ENCODE data around the gene CDK13. TPM values are rescaled to one million over a fixed set of nuclear protein-coding genes. Genes with fewer than 3 reads are reported as not detected.

Gene CDK13
- total RNA-seq, 1 experiment from 2014 or later, result 34.9 TPM

DNA sequence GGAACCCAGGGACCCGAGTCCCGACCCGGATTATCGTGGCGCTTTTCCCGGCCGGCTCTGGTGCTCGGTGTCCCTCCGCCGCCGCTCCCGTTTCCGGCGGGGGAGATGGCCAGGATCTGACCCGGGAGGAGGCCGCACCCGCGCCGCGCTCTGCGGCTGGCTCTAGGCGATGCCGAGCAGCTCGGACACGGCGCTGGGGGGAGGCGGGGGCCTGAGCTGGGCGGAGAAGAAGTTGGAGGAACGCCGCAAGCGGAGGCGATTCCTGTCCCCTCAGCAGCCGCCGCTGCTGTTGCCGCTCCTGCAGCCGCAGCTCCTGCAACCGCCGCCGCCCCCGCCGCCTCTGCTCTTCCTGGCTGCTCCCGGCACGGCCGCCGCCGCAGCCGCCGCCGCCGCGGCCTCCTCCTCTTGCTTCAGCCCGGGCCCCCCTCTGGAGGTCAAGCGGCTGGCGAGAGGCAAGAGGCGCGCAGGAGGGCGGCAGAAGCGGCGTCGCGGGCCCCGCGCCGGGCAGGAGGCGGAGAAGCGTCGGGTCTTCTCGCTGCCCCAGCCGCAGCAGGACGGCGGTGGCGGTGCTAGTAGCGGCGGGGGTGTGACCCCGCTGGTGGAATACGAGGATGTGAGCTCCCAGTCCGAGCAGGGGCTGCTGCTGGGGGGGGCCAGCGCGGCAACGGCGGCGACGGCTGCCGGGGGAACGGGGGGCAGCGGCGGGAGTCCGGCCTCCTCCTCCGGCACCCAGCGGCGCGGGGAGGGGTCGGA is 593 bp downstream of the CDK13 start:
- Histone ChIP-seq H3K9me3 (ENCODE audit: low read length) (no peaks in the 10 kb centered on the region), H3K79me2 (ENCODE audit: low read length) (peaks cover 62% of the 10 kb centered on the region), H3K9ac (ENCODE audit: low read length) (peak overlapping the region; percentile 96), H3K27me3 (ENCODE audit: low read length) (no peaks in the 10 kb centered on the region), H3K27ac (ENCODE audit: low read length) (peak overlapping the region; percentile 77), H3K9me2 (replicated peaks; ENCODE audit: low read length) (no peaks in the 10 kb centered on the region), H4K20me1 (ENCODE audit: low read length) (peaks cover 42% of the 10 kb centered on the region), H3K4me3 (ENCODE audit: low read length) (peak overlapping the region; percentile 92), H3K36me3 (ENCODE audit: low read depth, low read length) (no peaks in the 10 kb centered on the region), H3K4me1 (ENCODE audit: insufficient read depth, low read length) (peaks cover 18% of the 10 kb centered on the region), H3K4me2 (ENCODE audit: low read length) (peak overlapping the region; percentile 93), H3F3A (ENCODE audit: low read length, unreplicated experiment) (no peaks in the 10 kb centered on the region), H2AFZ (ENCODE audit: low read length) (peak overlapping the region; percentile 60)
- TF ChIP-seq EZH2phosphoT487 (IDR thresholded peaks at IDR 0.05; ENCODE audit: borderline replicate concordance, low read length), result no peak
- TF ChIP-seq, protein P1, sequence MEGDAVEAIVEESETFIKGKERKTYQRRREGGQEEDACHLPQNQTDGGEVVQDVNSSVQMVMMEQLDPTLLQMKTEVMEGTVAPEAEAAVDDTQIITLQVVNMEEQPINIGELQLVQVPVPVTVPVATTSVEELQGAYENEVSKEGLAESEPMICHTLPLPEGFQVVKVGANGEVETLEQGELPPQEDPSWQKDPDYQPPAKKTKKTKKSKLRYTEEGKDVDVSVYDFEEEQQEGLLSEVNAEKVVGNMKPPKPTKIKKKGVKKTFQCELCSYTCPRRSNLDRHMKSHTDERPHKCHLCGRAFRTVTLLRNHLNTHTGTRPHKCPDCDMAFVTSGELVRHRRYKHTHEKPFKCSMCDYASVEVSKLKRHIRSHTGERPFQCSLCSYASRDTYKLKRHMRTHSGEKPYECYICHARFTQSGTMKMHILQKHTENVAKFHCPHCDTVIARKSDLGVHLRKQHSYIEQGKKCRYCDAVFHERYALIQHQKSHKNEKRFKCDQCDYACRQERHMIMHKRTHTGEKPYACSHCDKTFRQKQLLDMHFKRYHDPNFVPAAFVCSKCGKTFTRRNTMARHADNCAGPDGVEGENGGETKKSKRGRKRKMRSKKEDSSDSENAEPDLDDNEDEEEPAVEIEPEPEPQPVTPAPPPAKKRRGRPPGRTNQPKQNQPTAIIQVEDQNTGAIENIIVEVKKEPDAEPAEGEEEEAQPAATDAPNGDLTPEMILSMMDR (conservative IDR thresholded peaks at IDR 0.05; ENCODE audit: low read depth, low read length), result no peak
- no peak for TF ChIP-seq EZH2 (IDR thresholded peaks at IDR 0.05; ENCODE audit: low read length, unreplicated experiment)
- DNase-seq, result peak; percentile 23
- no TSS peak for BruUV-seq (replicated peaks)
- ATAC-seq, result peak; percentile 4
- intact Hi-C loops (cut with micrococcal nuclease), result loop anchor here (5.0 kb wide), 1 partner anchor 52 kb away; no protein-coding TSS in a partner anchor
- POLR2A ChIA-PET (ENCODE audit: unreplicated experiment), result no interaction called here
- CTCF ChIA-PET, result interaction anchor here (1.2 kb wide), 1 partner anchor 102 kb away, joined by 8 read pairs; no protein-coding TSS in a partner anchor

DNA sequence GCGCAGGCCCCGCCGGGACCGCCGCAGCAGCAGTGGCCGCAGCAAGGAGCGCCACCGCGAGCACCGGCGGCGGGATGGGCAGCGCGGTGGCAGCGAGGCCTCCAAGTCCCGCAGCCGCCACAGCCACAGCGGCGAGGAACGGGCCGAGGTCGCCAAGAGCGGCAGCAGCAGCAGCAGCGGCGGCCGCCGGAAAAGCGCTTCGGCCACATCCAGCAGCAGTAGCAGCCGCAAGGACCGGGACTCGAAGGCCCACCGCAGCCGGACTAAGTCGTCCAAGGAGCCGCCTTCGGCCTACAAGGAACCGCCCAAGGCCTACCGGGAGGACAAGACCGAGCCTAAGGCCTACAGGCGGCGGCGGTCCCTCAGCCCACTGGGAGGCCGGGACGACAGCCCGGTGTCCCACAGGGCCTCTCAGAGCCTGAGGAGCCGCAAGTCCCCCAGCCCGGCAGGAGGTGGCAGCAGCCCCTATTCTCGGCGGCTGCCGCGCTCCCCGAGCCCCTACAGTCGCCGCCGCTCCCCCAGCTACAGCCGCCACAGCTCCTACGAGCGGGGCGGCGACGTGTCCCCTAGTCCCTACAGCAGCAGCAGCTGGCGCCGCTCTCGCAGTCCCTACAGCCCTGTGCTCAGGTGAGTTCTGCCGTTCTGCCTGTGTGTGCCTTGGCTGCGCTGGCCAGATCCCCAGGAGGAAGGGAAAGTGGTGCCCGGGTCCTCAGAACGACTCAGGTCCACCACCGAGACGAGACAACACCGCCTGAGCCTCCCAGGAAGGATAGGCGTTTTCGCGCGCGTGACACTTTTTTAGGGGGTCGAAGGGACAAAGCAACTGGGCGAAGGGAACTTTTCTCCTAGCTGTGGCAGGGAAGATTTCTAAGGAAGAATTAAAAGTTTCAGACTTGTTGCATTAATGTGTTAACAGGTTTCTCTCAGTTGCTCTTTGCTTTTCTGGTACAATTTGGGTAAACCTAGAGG is 1.5 kb downstream of the CDK13 start:
- intact Hi-C loops (cut with micrococcal nuclease), result loop anchor here (1.0 to 5.0 kb wide), 2 partner anchors 51 to 101 kb away; no protein-coding TSS in a partner anchor
- Histone ChIP-seq H2AFZ (ENCODE audit: low read length) (no peak overlapping the region), H3F3A (ENCODE audit: low read length, unreplicated experiment) (no peaks in the 10 kb centered on the region), H3K9me2 (replicated peaks; ENCODE audit: low read length) (no peaks in the 10 kb centered on the region), H3K4me1 (ENCODE audit: insufficient read depth, low read length) (peaks cover 18% of the 10 kb centered on the region), H3K27me3 (ENCODE audit: low read length) (no peaks in the 10 kb centered on the region), H4K20me1 (ENCODE audit: low read length) (peaks cover 49% of the 10 kb centered on the region), H3K36me3 (ENCODE audit: low read depth, low read length) (no peaks in the 10 kb centered on the region), H3K4me3 (ENCODE audit: low read length) (peak overlapping the region; percentile 92), H3K4me2 (ENCODE audit: low read length) (peak overlapping the region; percentile 93), H3K9ac (ENCODE audit: low read length) (peak overlapping the region; percentile 96), H3K27ac (ENCODE audit: low read length) (no peak overlapping the region), H3K9me3 (ENCODE audit: low read length) (no peaks in the 10 kb centered on the region), H3K79me2 (ENCODE audit: low read length) (peaks cover 71% of the 10 kb centered on the region)
- POLR2A ChIA-PET (ENCODE audit: unreplicated experiment), result interaction anchor here (0.6 kb wide), 1 partner anchor 68 kb away, joined by 14 read pairs; no protein-coding TSS in a partner anchor
- CTCF ChIA-PET, result interaction anchor here (0.6 to 1.2 kb wide), 2 partner anchors 48 to 101 kb away, joined by 4 to 8 read pairs; no protein-coding TSS in a partner anchor
- ATAC-seq (peak; percentile 4), DNase-seq (peak; percentile 44)
- no peak for TF ChIP-seq EZH2 (IDR thresholded peaks at IDR 0.05; ENCODE audit: low read length, unreplicated experiment)
- TF ChIP-seq, protein P1 (conservative IDR thresholded peaks at IDR 0.05; ENCODE audit: low read depth, low read length), result peak; percentile 32; the same call in 1 of the 2 replicates
- no TSS peak for BruUV-seq (replicated peaks)
